Mammary epithelial cell (primary cell): Measurements from ENCODE around the gene FKBP11.

Experiments
- EZH2 ChIP-seq: IDR thresholded peaks from 2 replicates; pipeline ENCODE4 v1.6.1; 2012; ENCODE audit warnings: low read length, inconsistent platforms, borderline replicate concordance
- TF ChIP-seq, protein P1 (sequence below), 2 donors: IDR thresholded peaks in 1 of 2; conservative IDR thresholded peaks in 1 of 2; 2 replicates each; pipeline ENCODE4 v1.5.1; 2011 to 2012; ENCODE audit warnings: inconsistent platforms in 2 of 2, low read length in 2 of 2, mild to moderate bottlenecking in 2 of 2, control low read depth in 1 of 2, low read depth in 1 of 2; ENCODE audit not compliant: insufficient read depth in 1 of 2; ENCODE audit errors: extremely low read depth in 1 of 2

DNA sequence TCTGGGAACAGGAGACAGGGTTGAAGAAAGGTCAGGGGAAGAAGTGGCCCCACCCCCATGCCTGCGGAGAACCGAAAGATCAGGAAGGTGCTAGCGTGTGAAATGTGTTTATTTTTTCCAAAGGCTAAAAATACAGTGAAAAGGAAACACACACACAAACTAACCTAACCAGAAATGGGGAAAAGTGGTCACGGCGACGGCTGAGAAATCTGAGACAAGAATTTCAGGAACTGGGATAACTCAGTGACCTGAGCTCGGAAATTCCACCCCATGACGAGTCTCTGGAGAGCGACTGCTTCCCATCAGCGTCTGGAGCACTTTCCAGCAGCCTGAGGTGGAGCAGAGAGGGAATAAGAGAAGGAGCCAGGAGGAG is 43.0 kb downstream of the FKBP11 start:
- TF ChIP-seq, protein P1, sequence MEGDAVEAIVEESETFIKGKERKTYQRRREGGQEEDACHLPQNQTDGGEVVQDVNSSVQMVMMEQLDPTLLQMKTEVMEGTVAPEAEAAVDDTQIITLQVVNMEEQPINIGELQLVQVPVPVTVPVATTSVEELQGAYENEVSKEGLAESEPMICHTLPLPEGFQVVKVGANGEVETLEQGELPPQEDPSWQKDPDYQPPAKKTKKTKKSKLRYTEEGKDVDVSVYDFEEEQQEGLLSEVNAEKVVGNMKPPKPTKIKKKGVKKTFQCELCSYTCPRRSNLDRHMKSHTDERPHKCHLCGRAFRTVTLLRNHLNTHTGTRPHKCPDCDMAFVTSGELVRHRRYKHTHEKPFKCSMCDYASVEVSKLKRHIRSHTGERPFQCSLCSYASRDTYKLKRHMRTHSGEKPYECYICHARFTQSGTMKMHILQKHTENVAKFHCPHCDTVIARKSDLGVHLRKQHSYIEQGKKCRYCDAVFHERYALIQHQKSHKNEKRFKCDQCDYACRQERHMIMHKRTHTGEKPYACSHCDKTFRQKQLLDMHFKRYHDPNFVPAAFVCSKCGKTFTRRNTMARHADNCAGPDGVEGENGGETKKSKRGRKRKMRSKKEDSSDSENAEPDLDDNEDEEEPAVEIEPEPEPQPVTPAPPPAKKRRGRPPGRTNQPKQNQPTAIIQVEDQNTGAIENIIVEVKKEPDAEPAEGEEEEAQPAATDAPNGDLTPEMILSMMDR (conservative IDR thresholded peaks at IDR 0.05 in 1 of 2, IDR thresholded peaks at IDR 0.05 in 1 of 2; ENCODE audit: extremely low read depth in 1 of 2, insufficient read depth in 1 of 2, low read depth in 1 of 2, low read length in 2 of 2) = no peak
- no peak for TF ChIP-seq EZH2
